Kidney (tissue), 14 donors: Measurements from ENCODE around the gene WRAP73. TPM values are rescaled to one million over a fixed set of nuclear protein-coding genes. Genes with fewer than 3 reads are reported as not detected.

Experiments
- DNase-seq, 5 donors: peaks; one replicate each; pipeline ENCODE4 v3.0.0-alpha.2; 2013 to 2020
- FAIRE-seq: peaks from 2 replicates; lab custom pipeline; 2012; peaks lifted over from hg19 to GRCh38; lab: Jason Lieb, UNC
- H3K27ac ChIP-seq, 2 donors: one replicate each; pipeline ENCODE4 v1.7.0; 2013; ENCODE audit warnings: low read depth in 2 of 2, low read length in 2 of 2, inconsistent platforms in 1 of 2
- H3K27me3 ChIP-seq: one replicate; pipeline ENCODE4 v1.7.1; 2013; ENCODE audit warnings: low read length, inconsistent platforms; ENCODE audit not compliant: control insufficient read depth, insufficient read depth
- H3K36me3 ChIP-seq, 3 donors: one replicate each; pipeline versions ENCODE4 v1.7.0 to v1.7.1; 2013; ENCODE audit warnings: low read length in 3 of 3, control low read depth in 1 of 3, inconsistent platforms in 1 of 3; ENCODE audit not compliant: insufficient read depth in 3 of 3, control insufficient read depth in 2 of 3
- H3K4me1 ChIP-seq, 3 donors: one replicate each; pipeline versions ENCODE4 v1.7.0 to v1.7.1; 2013; ENCODE audit warnings: low read length in 3 of 3, inconsistent platforms in 1 of 3, low read depth in 1 of 3; ENCODE audit not compliant: control insufficient read depth in 2 of 3, insufficient read depth in 2 of 3
- H3K4me3 ChIP-seq, 3 donors: one replicate each; pipeline versions ENCODE4 v1.7.0 to v1.8.1; 2013; ENCODE audit warnings: low read length in 3 of 3, control low read depth in 1 of 3, inconsistent platforms in 1 of 3
- H3K9ac ChIP-seq, 3 donors: one replicate each; pipeline versions ENCODE4 v1.7.0 to v1.7.1; 2013; ENCODE audit warnings: low read length in 3 of 3, control low read depth in 1 of 3, inconsistent platforms in 1 of 3
- H3K9me3 ChIP-seq, 3 donors: one replicate each; pipeline versions ENCODE4 v1.7.0 to v1.7.1; 2013; ENCODE audit warnings: low read length in 3 of 3, control low read depth in 1 of 3, inconsistent platforms in 1 of 3; ENCODE audit not compliant: control insufficient read depth in 2 of 3, insufficient read depth in 1 of 3
- CTCF ChIP-seq: IDR thresholded peaks from 3 replicates; pipeline ENCODE4 v1.5.1; 2012; ENCODE audit warnings: mild to moderate bottlenecking, moderate library complexity, borderline replicate concordance; ENCODE audit not compliant: insufficient read depth; ENCODE audit errors: extremely low read depth
- intact Hi-C: fragments of 100-400 bp; cut with DNase I; formaldehyde crosslinking; loops from one replicate; pipeline ENCODE4 v1.11.1; 2022
- polyA plus RNA-seq: library from polyadenylated mRNA; stranded (reverse); fragments of 350-450 nt; fragmentation: Illumina TruSeq; extraction: RNeasy Lipid Tissue Mini Kit (QIAGEN cat#74804); gene quantifications from one replicate; pipeline ENCODE4 v1.2.3, GENCODE V29; 2014; ENCODE audit warnings: low read depth, low replicate concordance; ENCODE audit not compliant: insufficient read depth
- total RNA-seq: library from RNA; stranded (reverse); fragmentation: NEBNext Ultra II Directional; extraction: Animal tissue kit (Norgen Biotek cat#: 25700); gene quantifications from one replicate; pipeline ENCODE4 v1.2.1, GENCODE V29; 2021
- donor health status: control.
- donor health status: control.
- donor health status: control.
- donor health status: control.
- donor health status: control.
- donor health status: DM: yes; HTN: yes; CAD: no.
- donor health status: Normal renal cell carcinoma (clear cell type).

WRAP73 gene
- total and polyA plus RNA-seq, 2 donors from 2014 or later = 18.4 to 19.6 TPM

GRCh38 chr1:3614755-3615742 is 34.9 kb downstream of the WRAP73 start:
- FAIRE-seq = no peak

GRCh38 chr1:3612123-3612522 is 37.8 kb downstream of the WRAP73 start:
- no peak overlapping the region for H3K27ac ChIP-seq
- no peaks in the 10 kb centered on the region for H3K9me3 ChIP-seq
- intact Hi-C loops = no loop called here
- FAIRE-seq (no peak), DNase-seq (no peak)
- no peaks in the 10 kb centered on the region for H3K36me3 ChIP-seq
- TF ChIP-seq CTCF = no peak
- no peak overlapping the region for H3K9ac ChIP-seq
- H3K27me3 ChIP-seq = no peaks in the 10 kb centered on the region
- H3K4me3 ChIP-seq = no peak overlapping the region
- peaks cover 0 to 10% (median 0%) of the 10 kb centered on the region in 3 donors for H3K4me1 ChIP-seq

More at GRCh38 chr1:3614755-3615742, 34.9 kb downstream of the WRAP73 start:
- H3K27me3 ChIP-seq = no peaks in the 10 kb centered on the region
- H3K27ac ChIP-seq = no peak overlapping the region
- peak; percentile 32 for TF ChIP-seq CTCF
- peaks cover 0 to 10% (median 0%) of the 10 kb centered on the region in 3 donors for H3K4me1 ChIP-seq
- no peak overlapping the region for H3K4me3 ChIP-seq
- H3K9ac ChIP-seq = no peak overlapping the region
- no peaks in the 10 kb centered on the region for H3K9me3 ChIP-seq
- no peaks in the 10 kb centered on the region for H3K36me3 ChIP-seq
- intact Hi-C loops = loop anchor here (5.0 kb wide), 1 partner anchor 128 kb away; no protein-coding TSS in a partner anchor
- no peak for DNase-seq

- peak within 1 kb of the TSS in 1 of 3 donors; percentile 28 for H3K4me3 ChIP-seq
- H3K9ac ChIP-seq = no peak within 1 kb of the TSS
- no peak within 1 kb of the TSS for H3K27ac ChIP-seq
- no peaks in the 10 kb centered on the region for H3K27me3 ChIP-seq
- H3K9me3 ChIP-seq = no peaks in the 10 kb centered on the region
- FAIRE-seq (no peak), DNase-seq (peak in 4 of 5 donors; percentile 92 to 98 (median 95))
- no peaks in the 10 kb centered on the region for H3K36me3 ChIP-seq
- TF ChIP-seq CTCF = no peak
- peaks cover 0 to 10% (median 0%) of the 10 kb centered on the region in 3 donors for H3K4me1 ChIP-seq
- intact Hi-C loops = no loop called here
These were observed 38.5 kb downstream of the WRAP73 start, which contains the start of gene MEGF6 for GRCh38 chr1:3611170-3612019. MEGF6 (minus strand) TSS chr1:3611508; CDS start chr1:3611268, 240 bp downstream.
